Activated gamma-delta T cell (primary cell): ENCODE measurements around the gene RNF128.
"Not testable (repeated sequence)": the region's sequence is repeated elsewhere in the genome, so short reads cannot be mapped to it uniquely, and the experiment has no call there.

Experiments used
- DNase-seq: peaks from one replicate; lab custom pipeline; 2025; lab: John Stamatoyannopoulos, UW

Gene RNF128

DNA sequence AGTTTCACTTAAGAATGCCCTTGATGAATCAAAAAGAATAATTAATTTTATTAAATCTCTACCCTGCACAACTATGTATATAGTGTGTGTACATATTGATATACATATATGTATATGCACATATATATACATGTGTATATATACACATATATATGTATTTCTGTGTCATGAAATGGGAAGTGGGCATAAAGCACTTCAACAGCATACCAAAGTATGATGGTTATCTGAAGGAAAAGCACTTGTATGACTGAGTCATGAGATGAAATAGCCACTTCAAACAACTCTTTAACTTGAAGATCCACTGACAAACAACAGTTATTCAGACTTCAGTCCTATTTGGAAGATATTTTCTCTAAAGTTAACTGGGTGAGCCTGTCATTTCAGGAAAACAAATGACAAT lies 16.3 kb downstream of the RNF128 start:
- no peak for DNase-seq

DNA sequence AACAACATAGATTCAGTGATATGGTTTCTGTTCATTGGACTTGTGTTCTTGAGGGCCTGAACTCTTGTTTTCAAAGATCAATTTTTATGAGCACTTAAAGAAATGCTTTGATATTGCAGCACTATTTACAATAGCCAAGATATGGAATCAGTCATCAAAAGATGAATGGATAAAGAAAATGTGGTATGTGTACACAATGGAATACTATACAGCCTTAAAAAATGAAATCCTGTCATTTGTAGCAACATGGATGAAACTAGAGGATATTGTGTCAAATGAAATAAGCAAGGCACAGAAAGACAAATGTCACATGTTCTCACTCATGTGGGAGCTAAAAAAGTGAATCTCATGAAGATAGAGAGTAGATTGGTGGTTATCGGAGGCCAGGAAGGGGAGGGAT lies 21.9 kb downstream of the RNF128 start:
- no peak for DNase-seq

DNA sequence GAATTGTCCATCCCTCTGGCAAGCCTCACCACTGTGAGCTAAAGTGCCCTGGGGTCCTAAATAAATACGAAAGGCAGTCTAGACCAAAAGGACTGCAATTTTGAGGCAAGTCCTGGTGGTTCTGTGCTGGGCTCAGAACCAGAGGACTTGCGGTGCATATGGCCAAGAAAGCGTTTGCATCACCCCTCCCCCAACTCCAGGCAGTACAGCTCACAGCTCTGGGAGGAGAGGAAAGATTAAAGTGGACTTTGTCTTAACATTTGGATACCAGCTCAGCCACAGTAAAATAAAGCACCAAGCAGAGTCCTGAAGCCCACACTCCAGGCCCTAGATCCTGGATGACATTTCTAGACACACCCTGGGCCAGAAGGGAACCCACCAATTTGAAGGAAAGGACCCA lies 24.9 kb downstream of the RNF128 start:
- DNase-seq: no peak

DNA sequence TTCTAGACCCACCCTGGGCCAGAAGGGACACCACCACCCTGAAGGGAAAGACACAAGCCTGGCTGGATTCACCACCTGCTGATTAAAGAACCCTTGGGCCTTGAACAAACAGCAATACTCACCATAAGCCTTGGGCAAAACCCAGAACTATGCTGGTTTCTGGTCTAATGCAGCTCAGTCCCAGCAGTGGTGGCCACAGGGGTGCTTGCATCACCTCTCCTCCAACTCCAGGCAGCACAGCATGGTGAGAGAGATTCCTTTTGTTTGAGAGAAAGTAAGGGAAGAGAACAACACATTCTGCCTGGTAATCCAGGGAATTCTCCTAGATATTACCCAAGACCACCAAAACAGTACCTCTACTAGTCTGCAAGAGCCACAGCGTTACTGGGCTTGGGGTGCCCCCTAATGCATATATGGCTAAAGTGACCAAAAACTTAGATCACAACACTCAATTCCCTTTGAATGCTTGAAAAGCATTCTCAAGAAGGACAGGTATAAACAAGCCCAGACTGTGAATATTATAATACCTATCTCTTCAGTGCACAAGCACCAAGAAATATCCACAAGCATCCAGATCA lies 25.7 kb downstream of the RNF128 start:
- DNase-seq: no peak

DNA sequence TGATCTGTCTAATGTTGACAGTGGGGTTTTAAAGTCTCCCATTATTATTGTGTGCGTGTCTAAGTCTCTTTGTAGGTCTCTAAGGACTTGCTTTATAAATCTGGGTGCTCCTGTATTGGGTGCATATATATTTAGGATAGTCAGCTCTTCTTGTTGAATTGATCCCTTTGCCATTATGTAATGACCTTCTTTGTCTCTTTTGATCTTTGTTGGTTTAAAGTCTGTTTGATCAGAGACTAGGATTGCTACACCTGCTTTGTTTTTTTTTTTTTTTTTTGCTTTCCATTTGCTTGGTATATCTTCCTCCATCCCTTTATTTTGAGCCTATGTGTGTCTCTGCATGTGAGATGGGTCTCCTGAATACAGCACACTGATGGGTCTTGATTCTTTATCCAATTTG lies 42.8 kb downstream of the RNF128 start:
- not testable (repeated sequence) for DNase-seq

DNA sequence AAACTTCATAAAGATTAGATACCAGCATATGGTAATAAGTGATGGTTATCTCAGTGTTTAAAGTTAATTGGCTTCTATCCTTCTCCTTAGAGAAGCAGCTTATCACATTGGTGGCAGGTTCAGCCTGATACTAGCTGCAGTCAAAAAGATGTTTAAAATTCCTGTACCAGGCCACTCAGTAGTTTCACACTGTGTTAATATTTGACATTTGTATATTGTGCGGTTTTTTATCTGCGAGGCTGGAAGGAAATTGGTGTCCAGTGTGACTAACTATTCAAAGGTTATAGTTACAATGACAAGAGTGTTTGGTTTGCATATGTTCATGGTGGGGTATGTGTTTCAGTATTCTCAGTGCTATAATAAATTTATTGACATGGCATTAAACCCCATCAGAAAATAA lies 48.5 kb downstream of the RNF128 start:
- DNase-seq: no peak

DNA sequence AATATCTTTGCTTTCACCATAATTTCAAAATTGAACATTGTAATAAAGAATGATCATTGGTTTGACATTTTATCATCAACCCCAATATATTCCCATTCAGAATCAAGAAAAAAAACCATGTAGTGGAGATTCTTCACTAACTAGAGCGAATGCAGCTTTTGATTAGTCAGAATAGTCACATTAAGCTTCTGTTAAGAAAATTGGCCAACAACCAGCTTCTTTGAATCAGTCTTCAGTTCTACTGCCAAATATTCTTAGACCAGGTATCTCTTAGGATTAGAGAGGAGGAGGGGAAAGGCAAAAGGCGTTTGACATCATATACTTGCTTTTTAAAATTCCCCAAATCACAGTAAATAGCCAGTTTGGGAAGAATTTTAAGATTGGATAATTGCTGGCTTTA lies 53.8 kb downstream of the RNF128 start:
- DNase-seq: no peak

DNA sequence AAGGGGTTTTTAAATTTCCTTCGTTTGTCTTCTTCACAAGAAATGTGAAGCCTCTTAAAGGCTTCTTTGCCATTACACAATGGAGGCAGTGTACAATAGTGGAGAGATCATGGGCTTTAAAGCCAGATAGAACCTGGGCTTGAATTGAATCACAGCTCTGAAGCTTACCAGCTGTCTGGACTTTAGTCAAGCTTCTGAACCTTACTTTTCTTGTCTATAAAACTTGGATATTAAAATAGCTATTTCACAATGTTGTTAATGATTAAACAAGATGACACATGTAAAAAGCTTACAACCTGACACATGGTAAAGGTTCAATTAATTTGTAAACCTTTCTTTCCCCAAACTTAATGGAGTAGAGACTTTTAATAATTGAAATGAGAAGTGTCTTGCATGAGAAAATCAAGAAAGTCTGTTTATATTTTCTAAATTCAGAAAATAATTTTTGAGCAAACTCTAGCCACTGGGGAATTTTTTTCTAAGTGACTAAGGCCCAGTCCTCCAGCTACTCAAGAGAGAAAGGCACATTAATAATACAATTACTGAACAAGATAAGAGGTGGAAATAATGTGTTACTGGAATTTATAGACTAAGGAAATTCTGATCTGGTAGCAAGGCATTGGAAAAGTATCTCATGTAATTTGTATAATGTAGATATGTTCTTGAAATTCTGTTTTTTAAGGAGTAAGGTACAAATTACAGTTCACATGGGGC lies 54.3 kb downstream of the RNF128 start:
- no peak for DNase-seq

DNA sequence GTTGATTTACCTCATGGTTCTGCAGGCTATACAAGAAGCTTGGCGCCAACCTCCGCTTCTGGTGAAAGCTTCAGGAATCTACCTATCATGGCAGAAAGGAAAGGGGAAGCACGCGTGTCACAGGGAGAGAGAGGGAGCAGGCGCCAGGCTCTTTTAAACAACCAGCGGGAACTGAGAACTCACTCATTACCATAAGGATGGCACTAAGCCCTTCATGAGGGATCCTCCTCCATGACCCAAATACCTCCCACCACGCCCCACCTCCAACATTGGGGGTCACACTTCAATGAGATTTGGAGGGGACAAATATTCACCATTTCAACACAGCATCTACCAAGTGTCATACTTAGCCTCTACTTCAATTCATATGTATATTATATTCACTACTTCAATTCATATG lies 57.2 kb downstream of the RNF128 start:
- no peak for DNase-seq

DNA sequence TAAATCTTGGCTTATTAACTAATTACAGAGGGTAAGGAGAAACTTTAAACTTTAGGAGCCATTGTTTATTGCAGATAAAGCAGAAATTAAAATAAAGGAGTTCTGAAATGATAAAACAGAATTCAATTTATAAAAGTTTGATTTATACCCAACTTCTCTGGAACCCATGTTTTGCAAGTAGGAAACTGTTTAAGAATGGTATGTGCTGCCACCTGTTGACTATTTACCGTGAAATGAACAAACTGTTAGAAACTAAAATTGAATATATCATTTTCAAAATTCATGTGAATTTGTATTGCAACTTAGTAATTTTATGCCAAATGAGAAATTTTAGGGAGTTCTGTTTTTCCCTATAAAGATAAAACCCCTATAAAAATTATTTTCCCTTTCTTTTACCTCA lies 65.0 kb downstream of the RNF128 start:
- DNase-seq: no peak

DNA sequence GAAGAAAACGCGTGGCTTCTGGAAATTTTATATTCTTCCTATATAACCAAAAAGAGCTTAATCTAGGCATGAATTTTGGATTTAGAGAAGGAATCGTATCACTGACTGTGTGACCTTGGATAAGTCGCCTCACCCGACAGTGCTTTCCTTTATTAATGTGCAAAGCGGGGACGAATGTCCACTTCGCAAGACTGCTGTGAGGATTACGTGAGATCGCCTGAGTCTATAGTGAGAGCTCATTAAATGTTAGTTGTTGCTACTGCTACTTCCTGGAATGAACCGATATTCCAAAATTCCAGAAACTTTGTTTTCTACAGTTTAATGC lies 75.5 kb downstream of the RNF128 start:
- no peak for DNase-seq

DNA sequence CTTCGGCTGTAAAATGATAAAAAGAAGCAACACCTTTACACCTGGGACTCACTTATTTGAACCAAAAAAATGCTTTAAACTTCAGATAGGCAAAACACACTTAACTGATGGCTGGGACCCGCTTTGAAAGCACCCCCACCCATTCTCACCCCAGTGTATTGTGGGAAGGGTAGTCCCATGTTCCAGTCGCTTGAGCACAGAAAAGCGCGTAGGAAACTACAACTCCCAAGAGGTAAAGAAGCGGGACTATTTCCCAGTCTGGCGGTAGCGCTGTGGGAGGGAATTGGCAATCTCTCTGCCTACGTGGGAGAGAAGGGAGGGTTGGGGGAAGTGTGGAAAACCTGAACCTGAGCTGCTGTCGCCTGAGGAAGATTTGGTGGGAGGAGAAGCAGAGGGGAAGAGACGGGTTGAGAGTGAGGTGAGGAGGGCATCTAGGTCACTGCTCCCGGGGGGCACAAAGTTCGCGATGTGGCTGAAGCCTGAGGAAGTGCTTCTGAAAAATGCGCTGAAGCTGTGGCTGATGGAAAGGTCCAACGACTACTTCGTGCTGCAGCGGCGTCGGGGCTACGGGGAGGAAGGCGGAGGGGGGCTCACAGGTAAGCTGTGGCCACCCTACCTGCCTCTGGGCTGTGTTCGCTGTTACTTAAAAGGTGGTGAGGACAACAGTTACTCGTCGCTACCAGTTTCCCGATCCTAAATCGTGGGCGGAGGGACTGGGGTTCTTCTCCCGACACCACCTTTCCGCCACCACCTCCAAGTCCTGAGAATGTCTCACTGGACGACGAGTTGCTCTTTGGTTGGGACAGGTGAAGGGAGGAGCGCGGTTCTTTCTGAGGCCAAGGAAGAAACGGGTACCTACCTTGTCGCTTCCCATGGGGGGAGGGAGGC lies 76.1 kb downstream of the RNF128 start, which contains the start of gene TBC1D8B:
Gene TBC1D8B, plus strand, starts transcription at position 286 of the 888 bp plus-strand sequence. Its CDS starts 181 bp downstream, at position 467.
- no peak for DNase-seq

DNA sequence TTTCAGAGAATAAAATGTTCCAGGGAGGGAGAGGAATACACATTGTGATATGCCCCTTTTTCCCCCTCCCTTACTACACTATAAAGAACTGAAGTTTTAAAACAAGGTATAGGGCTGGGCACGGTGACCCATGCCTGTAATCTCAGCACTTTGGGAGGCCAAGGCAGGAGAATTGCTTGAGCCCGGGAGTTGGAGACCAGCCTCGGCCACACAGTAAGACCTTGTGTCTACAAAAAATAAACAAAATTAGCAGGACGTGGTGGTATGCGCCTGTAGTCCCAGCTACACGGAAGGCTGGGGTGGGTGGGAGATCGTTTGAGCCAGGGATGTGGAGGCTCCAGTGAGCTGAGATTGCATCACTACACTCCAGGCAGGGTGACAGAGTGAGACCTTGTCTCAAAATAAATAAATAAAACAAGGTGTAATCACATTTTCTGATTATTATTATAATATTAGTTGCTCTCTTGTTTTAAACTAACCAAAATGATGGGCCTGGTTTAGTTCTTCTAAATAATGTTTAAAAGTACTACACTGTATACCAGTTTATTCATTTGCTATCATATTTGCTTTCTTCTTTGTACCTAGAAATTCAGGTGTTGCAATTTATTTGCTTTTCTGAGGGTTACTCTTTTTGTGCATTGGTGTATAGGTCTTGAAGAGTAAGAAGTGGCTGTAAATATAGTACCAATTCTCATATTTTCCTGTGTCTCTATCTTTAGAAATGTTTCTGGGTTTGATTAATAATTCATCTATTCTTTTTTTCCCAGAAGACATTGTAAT lies 84.8 kb downstream of the RNF128 start:
- DNase-seq: no peak

DNA sequence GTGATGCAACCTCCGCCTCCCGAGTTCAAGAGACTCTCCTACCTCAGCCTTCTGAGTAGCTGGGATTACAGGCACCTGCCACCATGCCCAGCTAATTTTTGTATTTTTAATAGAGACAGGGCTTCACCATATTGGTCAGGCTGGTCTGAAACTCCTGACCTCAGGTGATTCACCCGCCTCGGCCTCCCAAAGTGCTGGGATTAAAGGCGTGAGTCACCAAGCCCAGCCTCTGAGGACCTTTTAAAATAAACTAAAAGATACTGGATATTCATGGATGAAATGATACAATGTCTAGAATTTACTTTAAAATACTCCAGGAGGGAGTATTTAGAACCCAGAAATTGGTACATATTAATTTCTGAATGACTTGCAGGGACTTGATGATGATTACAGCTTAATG lies 86.4 kb downstream of the RNF128 start:
- not testable (repeated sequence) for DNase-seq

DNA sequence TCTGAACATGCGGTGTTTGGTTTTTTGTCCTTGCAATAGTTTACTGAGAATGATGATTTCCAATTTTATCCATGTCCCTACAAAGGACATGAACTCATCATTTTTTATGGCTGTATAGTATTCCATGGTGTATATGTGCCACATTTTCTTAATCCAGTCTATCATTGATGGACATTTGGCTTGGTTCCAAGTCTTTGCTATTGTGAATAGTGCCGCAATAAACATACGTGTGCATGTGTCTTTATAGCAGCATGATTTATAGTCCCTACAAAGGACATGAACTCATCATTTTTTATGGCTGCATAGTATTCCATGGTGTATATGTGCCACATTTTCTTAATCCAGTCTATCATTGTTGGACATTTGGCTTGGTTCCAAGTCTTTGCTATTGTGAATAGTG lies 87.6 kb downstream of the RNF128 start:
- DNase-seq: not testable (repeated sequence)
